Upper lobe of left lung (tissue), 4 donors: ENCODE measurements around the gene G0S2.

Source experiments
- POLR2A ChIP-seq, 4 donors: fragments of 450-650 bp; IDR thresholded peaks; one replicate each; pipeline ENCODE4 v1.5.1; 2016 to 2017; ENCODE audit warnings: antibody characterized with exemption in 4 of 4, mild to moderate bottlenecking in 2 of 4
- POLR2AphosphoS5 ChIP-seq, 2 donors: sonication (generic); formaldehyde crosslinking; IDR thresholded peaks; one replicate each; pipeline ENCODE4 v1.5.1; 2017; ENCODE audit warnings: antibody characterized with exemption in 2 of 2
- TF ChIP-seq, protein P1 (sequence below), 6 experiments: fragments of 450-650 bp in 4 of 6; fragments of 200-600 bp in 2 of 6; sonication (generic) in 2 of 6; IDR thresholded peaks; one replicate each; pipeline ENCODE4 v1.5.1; 2016 to 2019; ENCODE audit warnings: antibody characterized with exemption in 6 of 6

DNA sequence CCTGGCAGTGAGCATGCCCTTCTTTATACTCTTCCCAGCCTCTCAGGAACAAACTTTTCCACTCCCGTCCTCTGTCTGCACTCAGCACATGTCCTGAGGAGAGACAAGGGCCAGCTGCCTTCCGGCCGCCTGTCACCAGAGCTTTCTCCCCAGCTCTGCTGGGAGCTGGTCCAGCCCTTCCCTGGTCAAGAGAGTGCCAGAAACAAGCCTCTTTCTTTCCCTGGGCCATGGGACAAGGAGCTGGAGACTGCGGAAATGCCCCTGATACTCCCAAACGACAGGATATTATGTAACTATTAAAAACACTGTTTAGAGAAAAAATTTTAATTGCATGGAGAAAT, 33.4 kb upstream of the G0S2 start:
- TF ChIP-seq, protein P1, sequence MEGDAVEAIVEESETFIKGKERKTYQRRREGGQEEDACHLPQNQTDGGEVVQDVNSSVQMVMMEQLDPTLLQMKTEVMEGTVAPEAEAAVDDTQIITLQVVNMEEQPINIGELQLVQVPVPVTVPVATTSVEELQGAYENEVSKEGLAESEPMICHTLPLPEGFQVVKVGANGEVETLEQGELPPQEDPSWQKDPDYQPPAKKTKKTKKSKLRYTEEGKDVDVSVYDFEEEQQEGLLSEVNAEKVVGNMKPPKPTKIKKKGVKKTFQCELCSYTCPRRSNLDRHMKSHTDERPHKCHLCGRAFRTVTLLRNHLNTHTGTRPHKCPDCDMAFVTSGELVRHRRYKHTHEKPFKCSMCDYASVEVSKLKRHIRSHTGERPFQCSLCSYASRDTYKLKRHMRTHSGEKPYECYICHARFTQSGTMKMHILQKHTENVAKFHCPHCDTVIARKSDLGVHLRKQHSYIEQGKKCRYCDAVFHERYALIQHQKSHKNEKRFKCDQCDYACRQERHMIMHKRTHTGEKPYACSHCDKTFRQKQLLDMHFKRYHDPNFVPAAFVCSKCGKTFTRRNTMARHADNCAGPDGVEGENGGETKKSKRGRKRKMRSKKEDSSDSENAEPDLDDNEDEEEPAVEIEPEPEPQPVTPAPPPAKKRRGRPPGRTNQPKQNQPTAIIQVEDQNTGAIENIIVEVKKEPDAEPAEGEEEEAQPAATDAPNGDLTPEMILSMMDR (IDR thresholded peaks at IDR 0.05), result no peak
- no peak for TF ChIP-seq POLR2A (IDR thresholded peaks at IDR 0.05)
- TF ChIP-seq POLR2AphosphoS5 (IDR thresholded peaks at IDR 0.05), result peak; percentile 14 to 72
